NT2/D1 (cell line): Measurements from ENCODE around the gene NAA35.

Experiments used
- SUZ12 ChIP-seq: IDR thresholded peaks from 2 replicates; pipeline ENCODE4 v1.6.1; 2011; ENCODE audit not compliant: insufficient read length, insufficient read depth; ENCODE audit errors: extremely low read depth
- YY1 ChIP-seq: IDR thresholded peaks from 2 replicates; pipeline ENCODE4 v1.6.1; 2011; ENCODE audit not compliant: insufficient read length, insufficient read depth
- ZNF274 ChIP-seq: IDR thresholded peaks from 2 replicates; pipeline ENCODE4 v1.6.1; 2011; ENCODE audit warnings: mild to moderate bottlenecking, low read depth, low read length

DNA sequence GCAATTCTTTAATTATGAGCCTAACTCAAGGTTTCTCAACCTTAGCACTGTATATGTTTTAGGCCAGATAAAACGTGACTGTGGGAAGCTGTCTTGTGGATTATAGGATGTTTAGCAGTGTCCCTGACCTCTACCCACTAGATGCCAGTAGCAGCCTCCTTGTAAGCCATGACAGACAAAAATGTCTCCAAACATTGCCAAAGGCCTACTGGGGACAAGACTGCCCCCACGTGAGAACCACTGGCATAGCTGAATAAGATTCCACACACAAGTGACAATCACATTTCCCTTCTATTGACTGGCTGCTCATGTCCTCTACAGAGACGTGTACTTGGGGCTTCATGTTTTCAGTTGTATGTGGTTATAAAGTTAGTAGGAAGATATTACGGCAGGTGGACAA, 103.1 kb downstream of the NAA35 start:
- TF ChIP-seq YY1 (no peak), SUZ12 (no peak), ZNF274 (no peak)
